ENCODE data around the gene CHODL.

The CHODL gene

DNA sequence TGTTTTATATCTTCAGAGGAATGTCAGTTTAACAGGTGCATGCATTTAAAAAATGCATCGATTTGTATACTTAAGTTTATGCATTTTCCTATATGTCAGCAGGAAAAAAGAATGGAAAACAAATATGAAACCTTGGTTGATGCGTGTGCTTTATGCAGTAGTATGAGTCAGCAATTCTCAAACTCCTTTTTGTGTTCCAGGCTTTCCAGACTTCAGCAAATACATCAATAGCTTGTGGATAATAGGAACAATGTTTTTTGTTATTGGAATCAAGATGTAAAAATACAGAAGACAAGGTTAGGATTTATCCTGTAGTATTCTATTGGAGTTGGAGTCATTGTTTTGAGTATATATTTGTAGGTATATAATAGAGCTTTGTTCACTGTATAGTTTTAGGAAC, 45.2 kb downstream of the CHODL start:
- no peak for DNase-seq (ENCODE audit: low read depth in 2 of 2, low spot score in 1 of 2)

DNA sequence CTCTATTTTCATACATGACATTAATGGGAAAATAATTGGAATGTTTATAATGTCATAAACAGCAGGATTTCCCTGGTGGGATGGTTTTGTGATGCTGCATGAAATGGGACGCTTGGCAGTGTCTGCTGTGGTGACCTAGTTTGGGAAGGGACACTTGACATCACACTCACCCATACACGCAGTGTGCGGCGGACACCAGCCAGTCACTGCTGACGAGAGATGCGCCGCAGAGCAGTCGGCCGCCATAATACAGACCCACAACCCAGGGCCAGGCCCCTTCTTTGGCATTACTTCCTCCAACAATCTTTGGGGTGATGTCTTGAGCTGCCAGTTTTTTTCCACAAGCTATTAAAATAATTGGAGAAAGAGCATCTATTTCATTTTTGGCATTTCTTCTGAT, 49.5 kb downstream of the CHODL start:
- no peak for DNase-seq (ENCODE audit: low read depth in 2 of 2, low spot score in 1 of 2)

DNA sequence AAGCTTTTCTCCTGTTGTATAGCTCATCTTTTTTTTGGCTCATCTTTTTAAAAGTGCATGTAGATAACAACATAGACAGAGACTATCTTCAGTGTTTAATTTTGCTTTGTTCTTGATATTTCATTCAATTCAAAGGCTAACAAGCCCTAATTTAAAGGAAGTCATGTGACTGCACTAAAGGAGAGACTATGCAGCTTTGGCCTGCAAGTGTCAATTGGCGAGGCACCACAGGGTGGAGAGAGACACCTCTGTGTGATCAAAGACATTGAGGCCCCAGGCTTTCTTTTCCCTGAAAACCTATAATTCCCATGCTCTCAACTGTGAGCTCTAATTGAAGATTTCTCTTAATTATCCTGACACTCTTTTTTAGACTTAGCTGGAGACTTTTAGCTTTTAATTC, 53.6 kb downstream of the CHODL start:
- DNase-seq (ENCODE audit: low read depth in 2 of 2, low spot score in 1 of 2) = no peak
